CD4-positive, alpha-beta T cell treated with Interleukin-1 beta for 1 hour (primary cell): ENCODE data around the gene MS4A12.
"Not testable (repeated sequence)": the region's sequence is repeated elsewhere in the genome, so short reads cannot be mapped to it uniquely, and the experiment has no call there.

Source experiments
- DNase-seq, 2 donors: peaks; one replicate each; pipeline ENCODE4 v3.0.0-alpha.2; 2020 to 2022

MS4A12 gene

GRCh38 chr11:60492488-60493009 is at the start of gene MS4A12:
MS4A12 (plus strand) TSS chr11:60492778; CDS start chr11:60497319, 4,541 bp downstream.
- no peak for DNase-seq

- no peak for DNase-seq
Observed at GRCh38 chr11:60447070-60447469, 45.5 kb upstream of the MS4A12 start.

- no peak for DNase-seq
Observed at GRCh38 chr11:60447846-60448245, 44.7 kb upstream of the MS4A12 start.

- DNase-seq, result not testable (repeated sequence)
Observed at GRCh38 chr11:60451185-60451584, 41.4 kb upstream of the MS4A12 start.

GRCh38 chr11:60454212-60454611 is 38.4 kb upstream of the MS4A12 start:
- DNase-seq, result no peak

- DNase-seq, result peak; percentile 27 to 82
Observed at GRCh38 chr11:60455531-60456042, 37.0 kb upstream of the MS4A12 start, which contains the start of gene MS4A1. MS4A1 (plus strand) TSS chr11:60455847; CDS start chr11:60462375, 6,528 bp downstream.

GRCh38 chr11:60457576-60457975 is 35.0 kb upstream of the MS4A12 start:
- peak in 1 of 2 donors; percentile 38 for DNase-seq

- DNase-seq, result no peak
Observed at GRCh38 chr11:60459345-60459744, 33.2 kb upstream of the MS4A12 start.

- no peak for DNase-seq
Observed at GRCh38 chr11:60468829-60469228, 23.7 kb upstream of the MS4A12 start.

GRCh38 chr11:60469723-60470122 is 22.9 kb upstream of the MS4A12 start:
- DNase-seq, result no peak

GRCh38 chr11:60477035-60477445 is 15.5 kb upstream of the MS4A12 start:
- DNase-seq, result peak in 1 of 2 donors; percentile 34

GRCh38 chr11:60482361-60482760 is 10.2 kb upstream of the MS4A12 start:
- DNase-seq, result peak; percentile 2 to 12

- peak; percentile 28 to 52 for DNase-seq
Observed at GRCh38 chr11:60485987-60486386, 6.6 kb upstream of the MS4A12 start.

GRCh38 chr11:60493454-60493853 is 876 bp downstream of the MS4A12 start:
- no peak for DNase-seq

- DNase-seq, result no peak
Observed at GRCh38 chr11:60498399-60498798, 5.8 kb downstream of the MS4A12 start.

- peak in 1 of 2 donors; percentile 59 for DNase-seq
Observed at GRCh38 chr11:60498853-60499252, 6.3 kb downstream of the MS4A12 start.

GRCh38 chr11:60500276-60500910 is 7.8 kb downstream of the MS4A12 start:
- no peak for DNase-seq

- no peak for DNase-seq
Observed at GRCh38 chr11:60502221-60502775, 9.7 kb downstream of the MS4A12 start.

- peak in 1 of 2 donors; percentile 7 for DNase-seq
Observed at GRCh38 chr11:60504219-60504905, 11.8 kb downstream of the MS4A12 start.

GRCh38 chr11:60509609-60510008 is 17.0 kb downstream of the MS4A12 start:
- not testable (repeated sequence) for DNase-seq

GRCh38 chr11:60510209-60510608 is 17.6 kb downstream of the MS4A12 start:
- DNase-seq, result not testable (repeated sequence)

GRCh38 chr11:60511393-60511792 is 18.8 kb downstream of the MS4A12 start:
- no peak for DNase-seq

GRCh38 chr11:60512651-60513225 is 20.2 kb downstream of the MS4A12 start:
- no peak for DNase-seq
